OCI-M2 (cell line): ENCODE results near the gene OR4N2.
"Not testable (repeated sequence)": the region's sequence is repeated elsewhere in the genome, so short reads cannot be mapped to it uniquely, and the experiment has no call there.

Experiments used
- DNase-seq: peaks from one replicate; lab custom pipeline; 2025; ENCODE audit not compliant: unreplicated experiment; lab: John Stamatoyannopoulos, UW

OR4N2 gene, protein sequence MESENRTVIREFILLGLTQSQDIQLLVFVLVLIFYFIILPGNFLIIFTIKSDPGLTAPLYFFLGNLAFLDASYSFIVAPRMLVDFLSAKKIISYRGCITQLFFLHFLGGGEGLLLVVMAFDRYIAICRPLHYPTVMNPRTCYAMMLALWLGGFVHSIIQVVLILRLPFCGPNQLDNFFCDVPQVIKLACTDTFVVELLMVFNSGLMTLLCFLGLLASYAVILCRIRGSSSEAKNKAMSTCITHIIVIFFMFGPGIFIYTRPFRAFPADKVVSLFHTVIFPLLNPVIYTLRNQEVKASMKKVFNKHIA

GRCh38 chr14:19803470-19803869 is at the start of gene OR4N2:
Gene OR4N2, plus strand, starts transcription at chr14:19803770. Its CDS starts 23,679 bp downstream, at chr14:19827449.
- not testable (repeated sequence) for DNase-seq

GRCh38 chr14:19754172-19754571 is 49.4 kb upstream of the OR4N2 start:
- no peak for DNase-seq

GRCh38 chr14:19771491-19771890 is 32.1 kb upstream of the OR4N2 start:
- DNase-seq = not testable (repeated sequence)

DNA sequence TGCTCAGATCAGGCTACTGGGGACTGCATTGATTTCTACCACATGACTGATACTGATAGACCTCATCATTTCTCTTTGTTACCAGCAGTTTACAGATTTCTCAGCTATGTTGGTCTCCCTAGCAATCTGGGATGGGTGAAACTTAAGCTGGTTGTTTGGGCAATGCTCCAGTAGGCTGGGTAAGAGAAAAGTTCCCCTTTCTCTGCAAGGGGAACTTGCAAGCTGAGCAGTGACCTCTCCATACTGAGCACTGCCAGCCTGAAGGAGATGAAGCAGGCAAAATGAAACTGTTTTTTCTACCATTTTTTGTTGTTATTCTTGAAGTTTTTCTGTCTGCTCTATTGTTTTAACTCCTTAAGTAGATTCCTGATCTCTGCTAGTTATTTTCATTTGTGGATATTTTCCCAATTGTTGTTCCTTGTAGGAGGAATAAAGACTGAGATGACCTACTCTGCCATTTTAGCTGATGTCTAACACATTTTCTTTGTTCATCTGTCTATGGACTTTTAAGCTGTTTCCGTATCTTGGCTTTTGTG is 31.6 kb upstream of the OR4N2 start:
- DNase-seq = no peak

DNA sequence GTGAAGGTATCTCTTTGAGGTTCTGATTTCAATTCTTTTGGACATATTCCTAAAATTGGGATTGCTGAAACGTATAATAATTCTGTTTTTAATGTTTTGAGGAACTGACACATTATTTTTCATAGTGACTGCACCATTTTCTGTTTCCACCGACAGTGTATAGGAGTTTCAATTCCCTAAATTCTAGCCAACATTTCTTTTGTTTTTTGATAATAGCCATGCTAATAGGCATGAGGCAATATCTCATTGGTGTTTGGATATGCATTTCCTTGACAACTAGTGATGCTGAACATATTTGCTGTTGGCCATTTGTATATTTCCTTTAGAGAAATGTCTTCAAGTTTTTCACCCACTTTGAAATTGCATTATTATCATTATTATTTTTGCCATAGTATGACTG is 31.1 kb upstream of the OR4N2 start:
- DNase-seq = not testable (repeated sequence)

GRCh38 chr14:19773204-19773603 is 30.4 kb upstream of the OR4N2 start, which contains the start of gene OR4M1:
Gene OR4M1, plus strand, starts transcription at chr14:19773504. Its CDS starts 6,819 bp downstream, at chr14:19780323.
- DNase-seq = not testable (repeated sequence)

- DNase-seq = no peak
Observed at GRCh38 chr14:19775587-19775986, 28.0 kb upstream of the OR4N2 start.

- DNase-seq = not testable (repeated sequence)
Observed at GRCh38 chr14:19785848-19786247, 17.7 kb upstream of the OR4N2 start.

DNA sequence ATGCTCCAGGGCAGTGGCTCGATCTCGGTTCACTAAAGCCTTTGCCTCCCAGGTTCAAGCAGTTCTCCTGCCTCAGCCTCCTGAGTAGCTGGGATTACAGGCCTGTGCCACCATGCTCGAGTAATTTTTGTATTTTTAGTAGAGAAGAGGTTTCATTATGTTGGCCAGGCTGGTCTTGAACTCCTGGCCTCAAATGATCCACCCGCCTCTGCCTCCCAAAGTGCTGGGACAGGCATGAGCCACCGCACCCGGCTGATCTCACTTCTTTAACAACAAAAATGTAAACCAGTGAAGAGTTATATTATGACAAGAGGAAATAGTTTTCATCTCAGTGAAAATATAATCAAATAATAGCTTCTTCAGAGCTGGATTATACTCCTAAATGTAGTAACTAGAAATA is 16.3 kb upstream of the OR4N2 start:
- not testable (repeated sequence) for DNase-seq

DNA sequence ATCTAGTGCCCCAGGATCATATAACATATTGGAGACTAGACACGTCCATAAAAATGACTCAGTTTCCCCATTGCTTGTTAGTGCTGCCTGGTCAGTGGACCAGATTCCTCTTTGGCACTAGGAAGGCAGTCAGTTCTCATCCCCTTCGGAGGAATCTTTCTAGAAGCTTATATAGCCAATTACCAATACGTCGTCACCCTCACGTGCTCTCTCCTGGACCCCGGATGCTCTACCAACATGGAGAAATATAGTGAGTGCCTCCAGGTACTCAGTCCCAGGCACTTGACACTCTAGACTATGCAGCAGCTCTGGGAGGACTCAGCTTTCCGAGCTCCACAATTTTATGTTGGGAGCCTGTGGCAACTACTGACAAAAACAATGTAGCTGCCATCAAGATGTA is 15.4 kb upstream of the OR4N2 start:
- DNase-seq = not testable (repeated sequence)

DNA sequence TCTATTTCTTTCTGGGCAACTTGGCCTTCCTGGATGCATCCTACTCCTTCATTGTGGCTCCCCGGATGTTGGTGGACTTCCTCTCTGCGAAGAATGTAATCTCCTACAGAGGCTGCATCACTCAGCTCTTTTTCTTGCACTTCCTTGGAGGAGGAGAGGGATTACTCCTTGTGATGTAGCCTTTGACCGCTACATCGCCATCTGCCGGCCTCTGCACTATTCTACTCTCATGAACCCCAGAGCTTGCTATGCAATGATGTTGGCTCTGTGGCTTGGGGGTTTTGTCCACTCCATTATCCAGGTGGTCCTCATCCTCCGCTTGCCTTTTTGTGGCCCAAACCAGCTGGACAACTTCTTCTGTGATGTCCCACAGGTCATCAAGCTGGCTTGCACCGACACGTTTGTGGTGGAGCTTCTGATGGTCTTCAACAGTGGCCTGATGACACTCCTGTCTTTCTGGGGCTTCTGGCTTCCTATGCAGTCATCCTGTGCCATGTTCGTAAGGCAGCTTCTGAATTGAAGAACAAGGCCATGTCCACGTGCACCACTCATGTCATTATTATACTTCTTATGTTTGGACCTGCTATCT is 7.0 kb upstream of the OR4N2 start:
- not testable (repeated sequence) for DNase-seq

- no peak for DNase-seq
Observed at GRCh38 chr14:19799880-19800279, 3.7 kb upstream of the OR4N2 start.

DNA sequence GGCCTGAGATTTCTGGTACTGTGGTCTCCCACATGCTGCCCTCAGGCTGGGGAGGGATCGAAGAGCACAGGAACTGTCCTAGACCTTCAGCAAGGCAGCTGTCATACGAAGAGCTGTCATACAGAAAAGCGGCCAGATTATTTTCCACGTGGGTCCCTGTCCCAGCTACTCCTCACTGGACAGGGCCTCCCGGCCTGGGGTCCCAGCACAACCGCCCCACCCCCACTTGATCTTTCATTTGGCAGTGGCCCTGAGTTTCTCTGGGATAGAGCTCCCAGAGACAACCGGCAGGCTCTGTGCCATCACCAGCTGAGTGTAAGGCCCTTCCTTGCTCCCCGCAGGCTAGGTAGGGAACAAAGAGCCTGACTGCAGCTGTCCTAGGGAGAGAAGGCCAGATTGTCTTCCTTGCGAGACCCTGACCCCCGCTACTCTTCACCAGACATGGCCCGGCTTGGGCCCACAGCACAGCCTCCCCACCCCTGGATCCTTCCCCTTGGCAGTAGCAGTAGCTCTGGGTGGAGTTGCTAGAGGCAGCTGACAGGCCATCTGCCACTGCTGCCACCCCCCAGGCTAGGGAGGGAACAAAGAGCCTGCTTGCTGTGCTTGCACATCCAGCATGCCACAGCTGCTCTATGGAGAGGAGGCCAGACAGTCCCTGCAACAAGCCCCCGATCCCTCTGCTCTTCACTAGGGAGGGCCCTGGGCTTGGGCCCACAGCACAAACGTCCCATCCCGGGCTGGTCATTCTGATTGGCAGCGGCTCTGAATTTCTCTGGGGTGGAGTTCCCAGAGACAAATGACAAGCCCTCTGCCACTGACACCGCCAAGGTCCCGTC is 3.1 kb upstream of the OR4N2 start:
- no peak for DNase-seq

GRCh38 chr14:19801118-19801464 is 2.5 kb upstream of the OR4N2 start:
- no peak for DNase-seq

DNA sequence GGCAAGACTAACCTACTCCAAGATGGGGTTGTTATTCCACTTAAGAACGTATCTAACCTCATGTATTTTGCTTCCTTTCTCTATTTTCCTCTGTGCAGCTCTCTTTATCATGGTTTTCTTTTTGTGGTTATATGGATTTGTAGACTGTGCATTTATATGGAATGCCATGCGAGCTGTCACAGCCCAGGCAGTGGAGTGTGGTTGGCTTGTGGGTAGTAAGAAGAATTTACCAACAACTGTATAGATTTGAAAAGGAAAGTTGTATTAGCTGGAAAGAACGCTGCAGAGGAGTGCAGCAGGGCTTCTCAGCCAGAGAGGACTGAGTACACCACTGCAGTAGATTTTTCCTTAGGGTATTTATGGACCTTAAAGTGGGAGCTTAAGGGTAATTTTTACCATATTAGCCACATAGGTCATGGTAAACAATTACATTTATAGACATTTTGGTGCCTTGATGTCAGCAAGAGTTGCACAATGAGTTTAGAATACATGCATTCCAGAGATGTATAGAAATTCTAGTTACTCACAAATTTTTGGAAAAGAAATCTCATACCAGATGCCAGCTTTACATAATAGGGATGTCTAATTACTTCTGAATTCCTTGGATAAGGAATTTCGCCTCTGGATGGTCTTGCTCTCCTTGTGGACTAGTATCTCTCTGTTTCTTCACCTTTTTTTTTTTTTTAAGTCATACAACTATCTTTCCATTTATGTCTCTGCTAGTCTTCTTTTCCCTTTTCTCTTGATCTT is 9.8 kb downstream of the OR4N2 start:
- DNase-seq = not testable (repeated sequence)

DNA sequence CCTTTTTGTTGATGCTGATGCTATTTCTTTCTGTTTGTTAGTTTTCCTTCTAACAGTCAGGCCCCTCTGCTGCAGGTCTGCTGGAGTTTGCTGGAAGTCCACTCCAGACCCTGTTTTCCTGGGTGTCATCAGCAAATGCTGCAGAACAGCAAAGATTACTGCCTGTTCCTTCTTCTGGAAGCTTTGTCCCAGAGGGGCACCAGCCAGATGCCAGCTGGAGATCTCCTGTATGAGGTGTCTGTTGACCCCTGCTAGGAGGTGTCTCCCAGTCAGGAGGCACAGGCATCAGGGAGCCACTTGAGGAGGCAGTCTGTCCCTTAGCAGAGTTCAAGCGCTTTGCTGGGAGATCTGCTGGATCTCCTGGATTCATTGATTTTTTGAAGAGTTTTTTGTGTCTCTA is 16.3 kb downstream of the OR4N2 start:
- DNase-seq = not testable (repeated sequence)

DNA sequence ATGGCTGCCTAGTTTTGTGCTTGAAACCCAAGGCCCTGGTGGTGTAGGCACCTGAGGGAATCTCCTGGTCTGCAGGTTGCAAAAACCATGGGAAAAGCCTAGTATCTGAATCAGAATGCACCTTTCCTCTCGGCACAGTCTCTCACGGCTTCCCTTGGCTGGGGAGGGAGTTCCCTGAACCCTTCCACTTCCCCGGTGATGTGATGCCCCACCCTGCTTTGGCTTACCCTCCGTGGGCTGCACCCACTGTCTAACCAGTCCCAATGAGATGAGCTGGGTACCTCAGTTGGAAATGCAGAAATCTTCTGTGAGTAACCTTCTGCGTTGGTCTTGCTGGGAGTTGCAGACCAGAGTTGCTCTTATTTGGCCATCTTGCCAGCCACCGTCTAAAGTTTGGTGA is 17.4 kb downstream of the OR4N2 start:
- not testable (repeated sequence) for DNase-seq

DNA sequence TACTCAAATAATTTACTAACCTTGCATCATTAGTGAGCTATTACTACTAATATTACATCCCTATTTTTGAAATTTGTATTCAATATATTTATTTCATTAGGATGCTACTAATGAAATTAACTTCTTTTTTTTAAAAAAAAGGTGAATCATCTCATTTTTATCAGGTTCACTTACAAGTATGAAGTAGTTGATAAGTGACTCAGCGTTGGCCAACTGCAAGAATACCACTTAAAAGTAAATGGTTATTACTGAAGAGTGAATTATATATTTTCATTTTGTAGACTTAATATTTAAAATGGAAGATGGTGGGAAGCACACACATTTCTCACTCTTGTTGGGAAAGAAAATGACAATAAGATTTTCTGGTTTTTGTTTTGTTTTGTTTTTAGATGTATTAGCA is 19.6 kb downstream of the OR4N2 start:
- no peak for DNase-seq

- DNase-seq = no peak
Observed at GRCh38 chr14:19823765-19824164, 20.2 kb downstream of the OR4N2 start.

DNA sequence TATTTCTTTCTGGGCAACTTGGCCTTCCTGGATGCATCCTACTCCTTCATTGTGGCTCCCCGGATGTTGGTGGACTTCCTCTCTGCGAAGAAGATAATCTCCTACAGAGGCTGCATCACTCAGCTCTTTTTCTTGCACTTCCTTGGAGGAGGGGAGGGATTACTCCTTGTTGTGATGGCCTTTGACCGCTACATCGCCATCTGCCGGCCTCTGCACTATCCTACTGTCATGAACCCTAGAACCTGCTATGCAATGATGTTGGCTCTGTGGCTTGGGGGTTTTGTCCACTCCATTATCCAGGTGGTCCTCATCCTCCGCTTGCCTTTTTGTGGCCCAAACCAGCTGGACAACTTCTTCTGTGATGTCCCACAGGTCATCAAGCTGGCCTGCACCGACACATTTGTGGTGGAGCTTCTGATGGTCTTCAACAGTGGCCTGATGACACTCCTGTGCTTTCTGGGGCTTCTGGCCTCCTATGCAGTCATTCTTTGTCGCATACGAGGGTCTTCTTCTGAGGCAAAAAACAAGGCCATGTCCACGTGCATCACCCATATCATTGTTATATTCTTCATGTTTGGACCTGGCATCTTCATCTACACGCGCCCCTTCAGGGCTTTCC is 24.2 kb downstream of the OR4N2 start:
- not testable (repeated sequence) for DNase-seq
